Ecto neural progenitor cell (in vitro differentiated cells): Measurements from ENCODE around the gene RNU1-2.
"Not testable (repeated sequence)": the region's sequence is repeated elsewhere in the genome, so short reads cannot be mapped to it uniquely, and the experiment has no call there.

Experiments
- DNase-seq: peaks from one replicate; pipeline ENCODE4 v3.0.0-alpha.2; 2018; ENCODE audit warnings: low spot score

RNU1-2 gene

GRCh38 chr1:16927256-16927655, 31.5 kb downstream of the RNU1-2 start:
- no peak for DNase-seq

- DNase-seq: no peak
Measured at GRCh38 chr1:16927711-16928485, 32.1 kb downstream of the RNU1-2 start.

GRCh38 chr1:16929146-16930041, 33.6 kb downstream of the RNU1-2 start:
- DNase-seq: not testable (repeated sequence)

GRCh38 chr1:16931206-16931934, 35.6 kb downstream of the RNU1-2 start:
- peak; percentile 36 for DNase-seq

GRCh38 chr1:16933945-16934344, 38.2 kb downstream of the RNU1-2 start:
- DNase-seq: not testable (repeated sequence)

GRCh38 chr1:16936580-16936979, 40.8 kb downstream of the RNU1-2 start:
- peak; percentile 19 for DNase-seq

GRCh38 chr1:16938351-16939321, 42.9 kb downstream of the RNU1-2 start:
- no peak for DNase-seq

GRCh38 chr1:16939386-16940180, 43.8 kb downstream of the RNU1-2 start:
- not testable (repeated sequence) for DNase-seq

GRCh38 chr1:16944038-16944437, 48.3 kb downstream of the RNU1-2 start:
- no peak for DNase-seq

GRCh38 chr1:16945512-16945911, 49.7 kb downstream of the RNU1-2 start:
- not testable (repeated sequence) for DNase-seq
